NCI-H128 (cell line): Measurements from ENCODE around the gene SCFD2.

Experiments used
- DNase-seq: peaks from one replicate; lab custom pipeline; 2025; ENCODE audit not compliant: unreplicated experiment; lab: John Stamatoyannopoulos, UW

The SCFD2 gene

DNA sequence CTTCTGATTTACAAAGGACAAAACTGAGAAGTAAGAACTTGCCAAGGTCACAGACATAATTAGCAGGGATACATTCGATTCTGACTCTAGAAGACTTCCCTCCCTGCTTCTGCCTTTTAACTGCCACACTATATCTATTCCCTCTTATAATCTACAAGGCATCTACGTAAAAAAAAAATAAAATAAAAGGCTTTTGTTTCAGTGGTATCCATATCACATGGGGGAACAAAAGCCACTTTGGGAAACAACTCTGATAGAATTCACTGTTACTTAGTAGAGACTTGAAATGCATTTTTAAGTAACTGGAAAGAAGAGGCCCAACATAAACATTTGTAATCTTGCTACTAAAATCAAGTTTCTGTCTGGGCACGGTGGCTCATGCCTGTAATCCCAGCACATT is 247.2 kb downstream of the SCFD2 start:
- DNase-seq = no peak

DNA sequence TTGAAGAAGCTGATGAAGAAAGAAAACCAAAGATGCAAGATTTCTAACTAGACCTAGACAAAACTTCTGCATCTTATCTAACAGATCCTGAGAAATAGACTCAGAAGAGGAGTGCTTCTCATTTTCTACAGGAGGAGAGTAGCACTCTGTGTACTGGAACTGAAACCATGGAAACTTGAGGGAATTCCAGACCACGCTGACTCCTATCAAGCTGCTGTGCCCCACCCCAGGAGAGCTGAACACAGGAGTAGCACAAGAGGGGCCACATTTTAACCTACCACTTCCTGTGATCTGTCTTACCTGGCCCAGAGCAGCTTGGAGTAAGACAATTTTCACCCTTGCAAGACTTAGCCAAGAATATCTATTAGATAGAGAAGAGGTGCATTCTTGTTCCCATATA is 248.9 kb downstream of the SCFD2 start:
- DNase-seq = no peak

DNA sequence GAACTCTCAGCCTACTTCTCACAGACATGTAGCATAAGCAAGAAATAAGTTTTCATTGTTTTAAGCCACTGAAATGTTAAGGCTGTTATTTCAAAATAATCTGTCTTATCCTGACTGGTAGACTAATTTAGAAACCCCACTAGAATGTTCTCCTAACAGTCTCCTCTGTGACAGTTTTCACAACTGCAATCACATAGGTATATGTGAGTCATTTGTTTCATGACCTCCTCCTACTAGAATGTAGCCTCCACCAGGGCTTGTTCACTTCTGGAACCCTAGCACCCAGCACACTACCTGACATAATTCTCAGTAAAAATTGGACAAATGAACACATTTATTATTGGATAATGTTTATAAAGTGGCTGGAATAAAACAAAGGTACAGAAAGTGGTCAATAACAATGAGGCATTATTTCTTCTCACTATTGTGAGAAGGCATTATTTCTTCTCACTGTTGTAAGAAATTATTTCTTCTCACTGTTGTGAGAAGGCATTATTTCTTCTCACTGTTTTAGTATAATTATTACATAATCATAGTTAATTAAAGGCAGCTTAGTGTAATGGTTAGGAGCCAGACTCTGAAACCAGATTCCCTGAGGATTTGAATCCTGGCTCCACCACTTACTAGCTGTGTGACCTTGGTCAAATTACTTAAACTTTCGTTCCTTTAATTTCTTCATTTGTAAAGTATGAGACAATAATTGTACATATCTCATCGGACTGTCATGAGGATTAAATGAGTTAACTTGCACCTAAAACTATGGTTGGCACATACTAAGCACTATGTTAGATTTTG is 252.2 kb downstream of the SCFD2 start:
- no peak for DNase-seq

DNA sequence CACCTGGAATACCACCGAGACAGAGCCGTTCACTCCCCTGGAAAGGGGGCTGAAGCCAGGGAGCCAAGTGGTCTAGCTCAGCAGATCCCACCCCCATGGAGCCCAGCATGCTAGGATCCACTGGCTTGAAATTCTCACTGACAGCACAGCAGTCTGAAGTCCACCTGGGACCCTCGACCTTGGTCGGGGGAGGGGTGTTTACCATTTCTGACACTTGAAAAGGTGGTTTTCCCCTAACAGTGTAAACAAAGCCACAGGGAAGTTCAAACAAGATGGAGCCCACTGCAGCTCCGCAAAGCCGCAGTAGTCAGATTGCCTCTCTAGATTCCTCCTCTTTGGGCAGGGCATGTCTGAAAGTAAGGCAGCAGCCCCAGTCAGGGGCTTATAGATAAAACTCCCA is 260.5 kb downstream of the SCFD2 start:
- no peak for DNase-seq

DNA sequence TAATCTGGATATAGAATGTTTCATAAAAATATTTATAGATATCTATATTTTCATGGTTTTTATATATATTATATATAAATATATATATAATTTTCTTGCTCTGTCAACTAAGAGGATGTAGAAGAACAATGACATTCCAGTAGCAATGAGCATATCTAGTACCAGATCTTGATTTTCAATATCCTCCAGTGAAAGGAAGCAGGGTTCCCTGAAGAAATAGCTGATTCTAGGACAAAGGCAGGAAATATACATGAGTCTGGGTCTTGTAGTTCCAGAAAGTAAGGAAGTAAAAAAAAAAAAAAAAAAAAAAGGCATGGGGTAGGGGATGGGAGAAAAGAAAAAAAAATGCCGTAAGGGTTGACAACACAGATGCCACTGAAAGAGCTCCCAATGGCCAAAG is 262.4 kb downstream of the SCFD2 start:
- DNase-seq = no peak

DNA sequence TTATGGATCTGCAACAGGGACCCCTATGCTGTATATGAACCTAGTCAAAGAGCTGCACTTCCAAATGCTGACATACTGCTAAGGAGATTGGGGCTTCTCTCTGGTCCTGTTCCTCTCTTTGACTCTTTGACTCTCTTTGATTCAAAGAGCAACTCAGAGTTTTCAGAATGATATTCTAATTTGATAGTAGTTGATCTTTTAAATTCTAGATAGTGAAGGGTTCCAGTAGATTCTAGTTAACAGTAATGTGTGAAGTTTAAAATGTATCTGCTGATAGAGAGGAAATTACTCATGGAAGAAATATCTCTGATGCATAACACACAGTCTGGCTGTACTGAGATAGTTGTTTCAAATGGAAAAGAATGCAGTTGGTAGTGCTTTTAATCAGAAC is 264.7 kb downstream of the SCFD2 start:
- no peak for DNase-seq

DNA sequence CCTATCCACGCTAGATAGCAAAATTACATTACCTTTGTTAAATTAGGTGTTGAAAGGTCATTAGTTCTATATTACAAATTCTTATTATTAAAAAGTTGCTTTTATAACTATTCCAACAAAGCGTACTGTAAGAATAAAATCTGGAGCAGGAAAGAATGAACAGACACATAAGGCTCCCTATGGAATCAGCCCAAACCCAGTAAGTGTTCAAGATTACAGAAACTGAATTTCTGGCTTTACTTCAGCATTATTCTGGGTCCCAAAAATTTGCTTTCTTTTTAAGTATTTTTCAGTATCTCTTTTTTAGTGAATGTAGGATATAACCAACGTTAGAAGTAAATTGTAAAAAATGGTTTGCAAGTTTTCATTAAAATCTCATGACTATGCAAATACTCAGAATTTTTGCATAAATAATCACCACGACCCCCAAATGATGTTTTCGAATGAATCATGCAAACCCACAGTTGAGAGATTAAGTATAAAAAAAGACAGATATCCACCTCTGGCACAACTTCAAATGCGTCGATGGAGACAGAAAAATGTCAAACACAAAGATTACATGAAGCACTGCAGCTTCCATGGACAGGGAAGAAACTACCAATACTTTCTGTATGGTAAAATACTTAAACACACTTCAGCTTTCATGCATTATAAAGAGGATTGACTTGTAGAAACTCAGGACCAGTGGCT is 265.2 kb downstream of the SCFD2 start:
- DNase-seq = no peak

DNA sequence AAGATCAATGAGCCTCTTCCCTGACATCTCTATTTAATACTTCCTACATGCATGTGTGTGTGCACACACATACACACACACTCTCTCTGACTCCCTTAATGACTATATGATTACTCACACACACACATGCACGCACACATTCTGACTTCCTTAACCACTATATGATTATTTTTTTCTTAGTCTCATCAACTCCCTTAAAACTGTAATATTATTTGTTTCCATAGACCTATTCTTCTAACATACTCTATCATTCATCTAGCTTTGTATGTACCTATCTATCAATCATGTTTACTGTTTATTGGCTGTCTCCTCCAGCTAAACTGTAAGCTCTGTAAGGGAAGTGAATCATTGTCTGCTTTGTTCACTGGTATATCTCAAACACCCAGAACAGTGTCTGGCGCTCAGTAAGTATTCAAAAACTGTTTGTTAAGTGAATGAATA is 267.2 kb downstream of the SCFD2 start:
- DNase-seq = no peak

DNA sequence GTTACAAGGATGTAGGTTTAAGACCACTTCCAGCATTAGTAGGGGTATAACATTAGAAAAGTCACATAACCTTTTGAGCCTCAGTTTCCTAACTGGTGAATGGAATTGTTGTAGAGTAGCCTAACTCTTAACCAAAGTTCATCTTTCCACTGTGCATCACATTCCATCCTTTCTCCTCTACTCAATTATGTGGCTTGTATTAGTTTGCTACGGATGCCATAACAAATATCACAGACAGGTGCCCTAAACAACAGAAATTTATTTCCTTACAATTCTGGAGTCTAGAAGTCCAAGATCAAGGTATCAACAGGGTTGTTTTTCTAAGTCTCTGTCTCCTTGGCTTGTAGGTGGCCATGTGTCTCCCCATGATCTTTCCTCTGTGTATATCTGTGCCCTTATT is 271.8 kb downstream of the SCFD2 start:
- no peak for DNase-seq

DNA sequence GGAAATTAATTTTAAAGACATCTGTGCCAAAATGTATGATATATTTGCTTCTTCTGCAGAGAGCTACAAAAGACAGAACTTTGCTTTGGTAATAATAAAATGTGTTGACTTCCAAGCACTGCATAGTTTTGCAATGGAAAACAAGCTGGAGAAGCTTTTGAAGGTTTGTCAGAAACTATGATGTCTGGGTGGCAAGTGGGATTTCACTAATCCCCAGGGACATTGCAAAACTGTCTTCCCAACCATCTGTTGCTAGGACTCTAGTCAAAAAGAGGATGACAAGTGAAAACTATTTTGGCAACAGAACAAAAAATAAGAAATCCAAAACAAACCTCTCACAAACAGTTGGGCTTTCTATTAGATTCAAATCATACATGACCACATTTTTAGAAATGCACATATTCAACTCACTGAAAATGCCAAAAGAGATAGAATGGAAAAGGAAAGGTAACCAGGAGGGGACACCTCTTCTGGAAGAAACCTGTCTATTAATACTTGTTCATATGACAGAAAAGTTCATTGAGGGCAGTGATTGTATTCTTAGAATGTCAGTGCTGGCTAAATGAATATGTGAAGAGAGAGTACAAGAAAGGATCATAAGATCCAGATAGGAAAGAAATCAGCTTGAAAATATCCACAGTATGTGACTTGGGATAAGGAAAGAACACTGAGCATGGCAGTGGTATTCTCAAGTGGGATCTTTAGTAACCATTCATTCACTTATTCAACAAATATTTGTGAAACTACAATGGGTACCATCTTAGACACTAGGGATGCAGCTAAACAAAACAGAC is 275.7 kb downstream of the SCFD2 start:
- no peak for DNase-seq

DNA sequence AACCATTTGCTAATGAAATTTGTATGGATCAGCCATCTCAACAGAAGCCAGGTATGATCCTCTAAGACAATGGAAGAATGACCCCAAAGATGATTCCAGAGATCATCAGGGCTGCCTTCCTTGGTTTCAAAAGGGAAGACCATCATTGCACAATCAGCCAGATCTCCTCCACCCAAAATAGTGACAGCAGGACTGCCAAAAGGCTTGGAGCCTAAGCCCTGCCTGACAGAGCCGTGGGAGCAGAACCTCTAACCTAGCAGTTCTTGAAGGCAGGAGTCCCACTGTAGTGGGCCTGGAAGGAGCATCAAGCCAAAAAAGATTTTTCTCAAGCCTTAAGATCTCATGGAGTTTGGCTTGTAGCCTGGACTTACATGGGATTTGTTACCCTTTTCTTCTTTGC is 277.7 kb downstream of the SCFD2 start:
- DNase-seq = no peak

DNA sequence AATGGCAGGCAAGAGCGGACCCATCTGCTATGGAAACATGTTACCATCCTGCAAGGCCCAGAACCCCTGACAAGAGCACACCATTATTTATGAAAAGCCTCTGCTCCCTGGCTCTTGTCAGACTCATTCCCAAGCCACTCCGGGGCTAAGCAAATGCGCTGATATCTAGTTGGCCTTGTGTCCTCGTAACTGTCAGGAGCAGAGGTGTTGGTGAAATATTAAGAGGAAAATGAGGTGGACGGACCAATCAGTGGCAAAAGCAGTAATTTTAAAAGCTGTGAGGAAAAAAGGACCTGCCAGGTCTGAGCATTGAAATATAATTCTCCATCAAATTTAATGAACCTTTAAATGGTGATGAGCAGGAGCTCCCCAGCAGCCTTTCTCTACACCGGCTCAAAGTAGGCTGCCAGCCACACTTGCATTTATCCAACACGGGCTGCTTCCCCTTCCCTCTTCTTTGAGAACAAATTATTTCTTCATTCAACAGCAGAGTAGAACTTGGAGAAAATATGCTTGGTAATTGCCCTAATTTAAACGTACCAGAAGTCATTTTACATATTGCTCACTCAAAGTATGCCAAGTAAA is 289.4 kb downstream of the SCFD2 start:
- no peak for DNase-seq

DNA sequence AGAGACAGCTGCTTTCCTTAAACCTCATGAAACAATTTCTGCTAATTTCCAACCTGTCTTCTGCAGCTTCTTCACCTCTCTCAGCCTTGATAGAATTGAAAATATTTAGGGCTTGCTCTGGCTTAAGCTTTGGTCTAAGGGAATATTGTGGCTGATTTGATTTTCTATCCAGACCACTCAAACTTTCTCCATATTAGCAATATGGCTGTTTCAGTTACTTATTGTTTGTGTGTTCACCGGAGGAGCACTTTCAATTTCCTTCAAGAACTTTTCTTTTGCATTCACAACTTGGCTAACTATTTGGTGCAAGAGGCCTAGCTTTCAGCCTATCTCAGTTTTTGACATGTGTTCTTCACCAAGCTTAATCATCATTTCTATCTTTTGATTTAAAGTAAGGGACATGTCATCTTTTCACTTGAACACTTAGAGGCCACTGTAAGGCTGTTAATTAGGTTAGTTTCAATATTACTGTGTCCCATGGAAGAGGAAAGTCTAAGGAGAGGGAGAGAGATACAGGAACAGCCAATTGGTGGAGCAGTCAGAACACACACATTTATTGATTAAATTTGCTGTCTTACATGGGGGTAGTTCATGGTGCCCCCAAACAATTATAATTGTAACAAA is 290.6 kb downstream of the SCFD2 start:
- no peak for DNase-seq

DNA sequence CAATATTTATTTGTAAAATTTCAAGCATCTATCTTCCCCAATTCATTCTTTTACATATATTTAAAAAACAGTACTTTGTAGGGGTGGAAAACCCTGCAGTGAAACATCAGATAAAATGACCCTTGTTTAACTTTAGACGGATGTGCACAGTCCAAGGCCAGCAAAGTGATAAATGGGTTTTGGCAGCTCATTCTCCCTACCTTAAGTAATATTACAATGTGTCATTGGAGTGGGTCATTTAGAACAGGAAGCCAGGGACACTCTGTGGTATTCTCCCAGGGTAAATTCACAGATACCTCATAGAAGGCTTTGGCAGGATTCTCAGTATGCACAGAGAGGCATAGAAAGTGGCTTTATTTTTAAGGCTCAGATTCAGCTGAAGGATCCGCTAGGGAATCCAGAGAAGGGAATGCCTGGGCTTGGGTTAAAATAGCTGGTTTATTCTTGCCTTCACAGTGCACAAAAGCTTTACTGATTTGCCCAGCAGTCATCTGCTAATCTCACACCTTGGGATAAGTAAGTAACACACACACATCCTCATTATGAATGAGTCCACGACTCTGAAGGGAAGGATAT is 297.0 kb downstream of the SCFD2 start:
- DNase-seq = no peak

DNA sequence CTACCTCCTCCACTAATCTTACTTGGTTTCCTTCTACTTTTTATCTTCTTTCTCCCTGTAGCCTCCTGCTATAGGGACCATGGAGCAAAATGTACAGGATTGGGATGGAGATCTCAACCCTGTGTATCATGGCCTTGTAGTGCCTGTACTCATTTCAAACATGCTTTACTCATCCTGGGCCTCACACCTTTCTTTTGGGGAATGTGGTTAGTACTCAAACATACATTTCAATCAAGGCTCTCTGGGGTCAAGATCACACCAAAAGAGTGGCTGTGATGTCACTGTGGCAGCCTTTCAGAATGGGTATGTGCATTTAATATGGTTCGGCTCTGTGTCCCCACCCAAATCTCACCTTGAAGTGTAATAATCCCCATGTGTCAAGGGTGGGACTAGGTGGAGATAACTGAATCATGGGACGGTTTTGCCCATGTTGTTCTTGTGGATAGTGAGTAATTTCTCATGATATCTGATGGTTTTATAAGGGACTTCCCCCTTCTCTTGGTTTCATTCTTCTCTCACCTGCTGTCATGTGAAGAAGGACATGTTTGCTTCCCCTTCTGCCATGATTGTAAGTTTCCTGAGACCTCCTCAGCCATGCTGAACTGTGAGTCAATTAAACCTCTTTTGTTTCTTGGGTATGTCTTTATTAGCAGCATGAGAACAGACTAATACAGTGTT is 298.6 kb downstream of the SCFD2 start:
- DNase-seq = no peak

DNA sequence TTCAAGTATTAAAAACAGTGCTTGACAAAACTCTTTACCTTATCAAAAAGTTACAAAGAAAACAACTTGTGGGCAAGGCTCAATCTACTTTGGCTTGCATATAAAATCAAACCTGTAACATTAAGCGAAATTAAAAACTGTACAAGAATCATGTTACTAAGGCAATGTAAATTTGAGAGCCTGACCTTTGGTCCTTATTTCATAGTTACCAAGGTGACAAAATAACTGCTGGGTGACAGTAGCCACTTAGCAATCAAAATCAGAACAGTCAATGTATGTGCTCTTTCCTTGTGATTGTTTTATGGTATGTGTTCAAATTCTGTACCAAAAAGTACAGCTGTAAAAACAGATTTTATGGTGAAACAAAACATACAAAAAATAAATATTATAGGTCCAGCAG is 299.7 kb downstream of the SCFD2 start:
- DNase-seq = no peak

DNA sequence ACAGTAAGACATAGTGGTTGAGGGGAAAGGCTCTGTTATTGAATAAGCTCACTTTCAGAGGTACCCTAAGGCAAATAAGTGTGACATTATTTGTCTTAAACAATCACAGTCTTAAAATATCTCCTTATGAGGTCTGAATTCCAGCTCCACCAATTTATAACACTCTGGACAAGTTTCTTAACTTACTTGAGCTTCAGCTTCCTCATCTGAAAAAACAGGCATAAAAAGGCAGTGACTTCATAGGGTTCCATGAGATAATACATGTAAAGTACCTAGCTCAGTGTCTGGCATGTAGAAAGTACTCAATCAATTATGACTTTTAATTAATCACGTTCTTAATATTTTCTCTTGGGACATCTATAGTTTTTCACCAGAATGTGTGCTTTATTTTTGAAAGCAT is 301.3 kb downstream of the SCFD2 start:
- no peak for DNase-seq

DNA sequence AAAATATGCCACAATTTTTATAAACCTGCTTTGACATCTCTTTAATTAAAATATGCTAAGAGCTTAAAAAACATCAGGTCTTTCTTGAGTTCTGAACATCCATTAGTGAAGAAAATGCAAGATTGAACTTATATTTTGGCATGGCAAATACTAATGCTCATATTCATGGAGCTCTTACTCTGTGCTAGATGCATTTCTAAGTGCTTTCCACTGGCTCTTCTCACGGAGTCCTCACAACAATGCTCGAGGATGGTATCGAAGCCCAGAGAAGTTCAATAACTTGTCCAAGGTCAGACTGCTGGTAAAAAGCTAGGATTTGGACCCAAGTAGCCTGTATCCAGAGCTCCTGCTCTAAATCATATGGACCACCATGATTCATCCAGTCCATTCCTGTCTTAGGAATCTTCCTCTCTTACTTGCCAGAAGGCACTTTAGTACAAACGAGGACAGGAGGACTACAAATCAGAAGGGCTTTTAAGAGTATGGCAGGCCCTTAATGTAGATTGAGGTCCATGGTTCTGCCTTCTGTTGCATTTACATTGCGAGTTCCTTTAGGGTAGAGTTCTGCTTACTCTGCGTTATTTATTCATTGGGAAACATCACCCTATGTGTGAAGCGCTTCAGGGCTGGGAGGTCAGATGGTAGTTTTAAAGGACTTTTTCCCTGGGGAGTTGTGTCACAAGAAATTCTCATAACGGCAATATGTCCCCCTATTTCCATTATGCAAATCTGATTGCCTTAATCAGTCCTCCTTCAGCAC is 304.6 kb downstream of the SCFD2 start:
- DNase-seq = no peak

DNA sequence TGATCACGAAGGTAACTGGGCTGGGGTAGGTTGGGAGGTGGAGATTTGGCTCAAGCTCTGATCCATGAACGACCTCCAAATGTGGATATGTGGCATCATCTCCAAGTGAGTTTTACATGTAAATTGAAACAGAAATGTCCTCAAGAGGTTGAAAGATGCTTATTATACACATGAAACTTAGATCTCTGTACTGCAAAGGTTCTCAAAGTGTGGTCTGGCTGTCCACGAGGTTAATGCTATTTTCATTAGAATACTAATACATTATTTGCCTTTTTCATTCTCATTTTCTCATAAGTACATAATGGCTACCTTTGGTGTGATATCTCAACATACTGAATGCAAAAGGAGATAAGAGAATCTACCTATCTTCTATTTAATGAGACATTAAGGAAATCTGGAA is 305.6 kb downstream of the SCFD2 start:
- no peak for DNase-seq
